Esophagus squamous epithelium (tissue), 5 donors: Measurements from ENCODE around the gene SOX6. TPM values are rescaled to one million over a fixed set of nuclear protein-coding genes. Genes with fewer than 3 reads are reported as not detected.

Source experiments
- DNase-seq: peaks from one replicate; lab custom pipeline; 2025; lab: John Stamatoyannopoulos, UW
- H3K27ac ChIP-seq, 4 donors: fragments of 200-600 bp; sonication (generic); one replicate each; pipeline ENCODE4 v1.5.1; 2016 to 2019; ENCODE audit warnings: mild to moderate bottlenecking in 1 of 4
- H3K27me3 ChIP-seq, 4 donors: fragments of 200-600 bp; sonication (generic); 1 replicate in 3 of 4; 2 replicates in 1 of 4; pipeline versions ENCODE4 v1.5.1 to v1.6.0; 2017 to 2021; ENCODE audit warnings: antibody characterized with exemption in 1 of 4
- H3K36me3 ChIP-seq, 3 donors: fragments of 200-600 bp; sonication (generic); one replicate each; pipeline ENCODE4 v1.5.1; 2016 to 2019
- H3K4me1 ChIP-seq, 3 donors: fragments of 200-600 bp; sonication (generic); one replicate each; pipeline ENCODE4 v1.5.1; 2017 to 2019
- H3K4me3 ChIP-seq, 4 donors: fragments of 200-600 bp; sonication (generic); 1 replicate in 3 of 4; 2 replicates in 1 of 4; pipeline ENCODE4 v1.5.1; 2016 to 2019; ENCODE audit warnings: mild to moderate bottlenecking in 2 of 4, moderate library complexity in 1 of 4
- H3K9me3 ChIP-seq, 3 donors: fragments of 200-600 bp; sonication (generic); one replicate each; pipeline ENCODE4 v1.5.1; 2016 to 2019
- CTCF ChIP-seq, 6 experiments: fragments of 450-650 bp in 4 of 6; fragments of 200-600 bp in 2 of 6; sonication (generic) in 2 of 6; IDR thresholded peaks; one replicate each; pipeline ENCODE4 v1.5.1; 2016 to 2019; ENCODE audit warnings: antibody characterized with exemption in 6 of 6, mild to moderate bottlenecking in 4 of 6, moderate library complexity in 4 of 6
- POLR2A ChIP-seq, 4 donors: fragments of 450-650 bp; IDR thresholded peaks; one replicate each; pipeline ENCODE4 v1.6.1; 2017; ENCODE audit warnings: antibody characterized with exemption in 4 of 4, mild to moderate bottlenecking in 4 of 4, moderate library complexity in 3 of 4
- WGBS, 2 donors: methylation state at CpG; one replicate each; pipeline ENCODE4 v1.1.5; 2018; 5-methylcytosine and 5-hydroxymethylcytosine counted together
- intact Hi-C: fragments of 100-400 bp; cut with DNase I; formaldehyde crosslinking; loops from one replicate; pipeline ENCODE4 v1.15.0; 2022
- total RNA-seq, 4 donors: library from RNA; depleted of rRNA; stranded (reverse); fragments of >200 nt; gene quantifications; one replicate each; pipeline ENCODE4 v1.1.0, GENCODE V29; 2016
- donor health status: DM: yes; HTN: yes; CAD: no.

SOX6 gene
- total RNA-seq, 4 donors from 2014 or later = 7.8 to 16.0 (median 10.6) TPM

GRCh38 chr11:16124390-16124789 lies 232.0 kb downstream of the SOX6 start:
- H3K27me3 ChIP-seq = no peaks in the 10 kb centered on the region
- no peaks in the 10 kb centered on the region for H3K36me3 ChIP-seq
- no peak overlapping the region for H3K27ac ChIP-seq
- intact Hi-C loops = no loop called here
- no peaks in the 10 kb centered on the region for H3K4me1 ChIP-seq
- WGBS, 2 donors = 81 to 82% methylated on average over 3 of the region's 3 CpGs
- TF ChIP-seq CTCF (IDR thresholded peaks at IDR 0.05) = no peak
- no peak for TF ChIP-seq POLR2A (IDR thresholded peaks at IDR 0.05)
- no peak overlapping the region for H3K4me3 ChIP-seq
- no peaks in the 10 kb centered on the region for H3K9me3 ChIP-seq
- no peak for DNase-seq

- Histone ChIP-seq H3K27me3 (no peaks in the 10 kb centered on the region), H3K4me3 (no peak overlapping the region), H3K27ac (no peak overlapping the region), H3K36me3 (no peaks in the 10 kb centered on the region), H3K4me1 (no peaks in the 10 kb centered on the region), H3K9me3 (no peaks in the 10 kb centered on the region)
- intact Hi-C loops = no loop called here
- no peak for DNase-seq
- no peak for TF ChIP-seq POLR2A (IDR thresholded peaks at IDR 0.05)
- TF ChIP-seq CTCF (IDR thresholded peaks at IDR 0.05) = no peak
- 82 to 89% methylated on average over 1 of the region's 1 CpG for WGBS, 2 donors
Measured at GRCh38 chr11:16121853-16122252, 234.5 kb downstream of the SOX6 start.

- no peaks in the 10 kb centered on the region for H3K36me3 ChIP-seq
- no peaks in the 10 kb centered on the region for H3K9me3 ChIP-seq
- H3K4me1 ChIP-seq = peaks cover 0 to 9% (median 0%) of the 10 kb centered on the region in 3 donors
- no peak overlapping the region for H3K4me3 ChIP-seq
- intact Hi-C loops = no loop called here
- H3K27me3 ChIP-seq = no peaks in the 10 kb centered on the region
- no peak overlapping the region for H3K27ac ChIP-seq
- no peak for DNase-seq
- no peak for TF ChIP-seq CTCF (IDR thresholded peaks at IDR 0.05)
Measured at GRCh38 chr11:16120008-16120407, 236.3 kb downstream of the SOX6 start.

GRCh38 chr11:16117989-16118756 lies 238.2 kb downstream of the SOX6 start:
- no peak for TF ChIP-seq CTCF (IDR thresholded peaks at IDR 0.05)
- TF ChIP-seq POLR2A (IDR thresholded peaks at IDR 0.05) = no peak
- intact Hi-C loops = no loop called here
- Histone ChIP-seq H3K36me3 (no peaks in the 10 kb centered on the region), H3K4me1 (peaks cover 0 to 28% (median 5%) of the 10 kb centered on the region in 3 donors), H3K4me3 (no peak overlapping the region), H3K9me3 (no peaks in the 10 kb centered on the region), H3K27me3 (no peaks in the 10 kb centered on the region), H3K27ac (no peak overlapping the region)
- 62 to 71% methylated on average over 4 of the region's 4 CpGs for WGBS, 2 donors
- DNase-seq = no peak

GRCh38 chr11:16114978-16115871 lies 241.1 kb downstream of the SOX6 start:
- peak overlapping the region in 2 of 4 donors; percentile 56 to 79 for H3K27ac ChIP-seq
- no peak for DNase-seq
- TF ChIP-seq POLR2A (IDR thresholded peaks at IDR 0.05) = no peak
- TF ChIP-seq CTCF (IDR thresholded peaks at IDR 0.05) = no peak
- H3K9me3 ChIP-seq = no peaks in the 10 kb centered on the region
- H3K4me3 ChIP-seq = no peak overlapping the region
- intact Hi-C loops = no loop called here
- peaks cover 5 to 57% (median 7%) of the 10 kb centered on the region in 3 donors for H3K4me1 ChIP-seq
- 56 to 77% methylated on average over 1 of the region's 1 CpG for WGBS, 2 donors
- H3K36me3 ChIP-seq = no peaks in the 10 kb centered on the region
- H3K27me3 ChIP-seq = no peaks in the 10 kb centered on the region
